ENCODE data around the gene CENATAC. TPM values are rescaled to one million over a fixed set of nuclear protein-coding genes. Genes with fewer than 3 reads are reported as not detected.

The CENATAC gene
- total and polyA plus RNA-seq, 9 of the 15 experiments (the other 6 are each of a cell fraction or from before 2014, with no cell fraction given), result 2.4 to 25.5 (median 13.7) TPM

GRCh38 chr11:119057000-119057769 lies 59.2 kb downstream of the CENATAC start, which contains the start of gene HYOU1 (continued):
- TF ChIP-seq TAF7 (tag; IDR thresholded peaks at IDR 0.05), result 0 out of 2 replicates have a peak, but pooled peaks have one; percentile 52
- TF ChIP-seq CUX1 (CRISPR knock-in tag; IDR thresholded peaks at IDR 0.05), result no peak
- no peak for TF ChIP-seq ZNF449 (CRISPR knock-in tag; IDR thresholded peaks at IDR 0.05)
- TF ChIP-seq HDAC1 (IDR thresholded peaks at IDR 0.05), result peak in 1 of 2 experiments; percentile 68; a peak in 2 of 4 replicates
- TF ChIP-seq L3MBTL2 (IDR thresholded peaks at IDR 0.05), result no peak; the same call in none of the 2 replicates
- 0 out of 2 replicates have a peak, but pooled peaks have one; percentile 30 for TF ChIP-seq LEF1 (IDR thresholded peaks at IDR 0.05)
- TF ChIP-seq USF1 (CRISPR knock-in tag; IDR thresholded peaks at IDR 0.05), result peak; percentile 57; the same call in 1 of the 2 replicates
- no peak for TF ChIP-seq CC2D1A (IDR thresholded peaks at IDR 0.05)
- no peak for TF ChIP-seq PTTG1 (tag; IDR thresholded peaks at IDR 0.05; ENCODE audit: low read depth)
- no peak for TF ChIP-seq ZNF232 (CRISPR knock-in tag; IDR thresholded peaks at IDR 0.05)
- TF ChIP-seq ZNF512 (tag; IDR thresholded peaks at IDR 0.05), result no peak
- TF ChIP-seq POLR3A (IDR thresholded peaks at IDR 0.05; ENCODE audit: borderline replicate concordance, extremely low read depth, insufficient read depth, insufficient read length), result no peak
- TF ChIP-seq ZNF699 (CRISPR knock-in tag; IDR thresholded peaks at IDR 0.05; ENCODE audit: insufficient replicate concordance), result no peak
- TF ChIP-seq ZFP1 (CRISPR knock-in tag; IDR thresholded peaks at IDR 0.05), result no peak
- no peak for TF ChIP-seq SRSF1 (IDR thresholded peaks at IDR 0.05; ENCODE audit: low read depth, low read length)
- peak; percentile 15; the same call in 1 of the 2 replicates for TF ChIP-seq MYNN (IDR thresholded peaks at IDR 0.05)
- TF ChIP-seq MYNN (CRISPR knock-in tag; IDR thresholded peaks at IDR 0.05), result no peak
- no peak for TF ChIP-seq CSDE1 (IDR thresholded peaks at IDR 0.05)
